ENCODE measurements around the gene IFNGR2. TPM values are rescaled to one million over a fixed set of nuclear protein-coding genes. Genes with fewer than 3 reads are reported as not detected.

IFNGR2 gene
- total and polyA plus RNA-seq, 2 of the 4 experiments (the other 2 are of a cell fraction): 66.0 to 73.8 TPM

- Histone ChIP-seq H3K56ac (ENCODE audit: extremely low read depth, insufficient read depth, low read length) (no peak overlapping the region), H3K27ac (ENCODE audit: insufficient read depth, low read length) (no peak overlapping the region), H2AK5ac (ENCODE audit: low read depth, low read length) (no peak overlapping the region), H3K9me1 (ENCODE audit: insufficient read depth, low read length) (peaks cover 5% of the 10 kb centered on the region; the same call in 1 of the 2 replicates), H2BK120ac (ENCODE audit: low read depth, low read length) (no peak overlapping the region), H2BK15ac (ENCODE audit: low read depth, low read length) (no peak overlapping the region), H4K5ac (ENCODE audit: low read depth, low read length) (no peak overlapping the region), H2BK5ac (ENCODE audit: low read depth, low read length, poor library complexity, severe bottlenecking) (no peak overlapping the region), H2AK9ac (replicated peaks; ENCODE audit: low read depth, low read length, poor library complexity) (no peak overlapping the region), H3K36me3 (ENCODE audit: control insufficient read depth, insufficient read depth, low read length) (no peaks in the 10 kb centered on the region), H3K23ac (ENCODE audit: low read depth, low read length) (no peak overlapping the region), H3K27me3 (ENCODE audit: control insufficient read depth, insufficient read depth, low read length) (no peaks in the 10 kb centered on the region), H3K4ac (ENCODE audit: low read depth, low read length) (no peak overlapping the region), H2BK20ac (ENCODE audit: low read depth, low read length) (no peak overlapping the region), H3K9me3 (ENCODE audit: control insufficient read depth, insufficient read depth, low read length) (no peaks in the 10 kb centered on the region), H4K20me1 (ENCODE audit: insufficient read depth, low read length) (no peaks in the 10 kb centered on the region), H3K79me1 (ENCODE audit: low read depth in 1 of 2, low read length in 2 of 2) (no peaks in the 10 kb centered on the region), H4K8ac (ENCODE audit: low read depth in 2 of 2, low read length in 2 of 2) (no peak overlapping the region), H3K9ac (ENCODE audit: low read depth, low read length) (no peak overlapping the region), H3K18ac (ENCODE audit: low read depth, low read length) (no peak overlapping the region), H3K14ac (replicated peaks; ENCODE audit: low read depth, low read length) (no peak overlapping the region), H3K4me2 (ENCODE audit: low read depth, low read length) (no peak overlapping the region), H2AFZ (replicated peaks; ENCODE audit: low read length, poor library complexity) (no peak overlapping the region), H3K4me1 (ENCODE audit: control insufficient read depth, insufficient read depth, low read length) (peaks cover 10% of the 10 kb centered on the region), H3K4me3 (ENCODE audit: insufficient read depth, low read depth, low read length) (no peak overlapping the region), H4K91ac (ENCODE audit: insufficient read depth, low read depth, low read length) (no peak overlapping the region)
- in situ Hi-C loops (cut with MboI; ENCODE audit: low sequenced_read_pairs): no loop called here
- DNase-seq (no peak), ATAC-seq (ENCODE audit: low read depth) (no peak)
- dilution Hi-C loops (cut with HindIII; ENCODE audit: low sequenced_read_pairs, unreplicated experiment): no loop called here
- TF ChIP-seq POLR2A (IDR thresholded peaks at IDR 0.05; ENCODE audit: low read depth, low read length): no peak
- WGBS, 2 experiments (ENCODE audit: extremely low coverage in 2 of 2, insufficient read length in 1 of 2): 74% methylated on average over 2 of the region's 6 CpGs; no CpG with 5 or more reads in 1 of the 2 experiments
- intact Hi-C loops (cut with micrococcal nuclease): no loop called here
- no TSS peak for BruUV-seq (replicated peaks)
- CTCF ChIA-PET: no interaction called here
- POLR2A ChIA-PET (ENCODE audit: unreplicated experiment): no interaction called here
Observed at GRCh38 chr21:33377221-33377920, 25.8 kb upstream of the IFNGR2 start.
